Mononuclear cell (primary cell): ENCODE measurements around the gene CTDNEP1. TPM values are rescaled to one million over a fixed set of nuclear protein-coding genes. Genes with fewer than 3 reads are reported as not detected.
"Not testable (repeated sequence)": the region's sequence is repeated elsewhere in the genome, so short reads cannot be mapped to it uniquely, and the experiment has no call there.

ENCODE experiments used
- H3K27me3 ChIP-seq: 2 replicates; pipeline ENCODE4 v1.6.0; 2011; ENCODE audit warnings: low read length, control low read depth; ENCODE audit not compliant: insufficient read depth
- H3K4me1 ChIP-seq: 2 replicates; pipeline ENCODE4 v1.5.1; 2011; ENCODE audit warnings: mild to moderate bottlenecking, low read length, control low read depth; ENCODE audit not compliant: insufficient read depth
- H3K4me3 ChIP-seq: 2 replicates; pipeline ENCODE4 v1.5.1; 2011; ENCODE audit warnings: mild to moderate bottlenecking, low read length, moderate library complexity
- H3K9me3 ChIP-seq: 2 replicates; pipeline ENCODE4 v1.5.1; 2011; ENCODE audit warnings: low read depth, mild to moderate bottlenecking, control low read depth, low read length
- total RNA-seq: library from RNA; depleted of rRNA; stranded (reverse); fragments of >200 nt; gene quantifications from one replicate; pipeline ENCODE4 v1.2.3, GENCODE V29; 2012

The CTDNEP1 gene
- total RNA-seq, 1 donor, result 38.8 TPM

- H3K4me3 ChIP-seq, result no peak overlapping the region
- peaks cover 38% of the 10 kb centered on the region for H3K4me1 ChIP-seq
- H3K27me3 ChIP-seq, result peaks cover 28% of the 10 kb centered on the region
- no peaks in the 10 kb centered on the region for H3K9me3 ChIP-seq
These were observed 8.6 kb upstream of the CTDNEP1 start for GRCh38 chr17:7260151-7260550.

GRCh38 chr17:7259555-7259889 lies 8.0 kb upstream of the CTDNEP1 start:
- Histone ChIP-seq H3K4me3 (no peak overlapping the region), H3K9me3 (no peaks in the 10 kb centered on the region), H3K27me3 (peaks cover 27% of the 10 kb centered on the region), H3K4me1 (peaks cover 38% of the 10 kb centered on the region)

DNA sequence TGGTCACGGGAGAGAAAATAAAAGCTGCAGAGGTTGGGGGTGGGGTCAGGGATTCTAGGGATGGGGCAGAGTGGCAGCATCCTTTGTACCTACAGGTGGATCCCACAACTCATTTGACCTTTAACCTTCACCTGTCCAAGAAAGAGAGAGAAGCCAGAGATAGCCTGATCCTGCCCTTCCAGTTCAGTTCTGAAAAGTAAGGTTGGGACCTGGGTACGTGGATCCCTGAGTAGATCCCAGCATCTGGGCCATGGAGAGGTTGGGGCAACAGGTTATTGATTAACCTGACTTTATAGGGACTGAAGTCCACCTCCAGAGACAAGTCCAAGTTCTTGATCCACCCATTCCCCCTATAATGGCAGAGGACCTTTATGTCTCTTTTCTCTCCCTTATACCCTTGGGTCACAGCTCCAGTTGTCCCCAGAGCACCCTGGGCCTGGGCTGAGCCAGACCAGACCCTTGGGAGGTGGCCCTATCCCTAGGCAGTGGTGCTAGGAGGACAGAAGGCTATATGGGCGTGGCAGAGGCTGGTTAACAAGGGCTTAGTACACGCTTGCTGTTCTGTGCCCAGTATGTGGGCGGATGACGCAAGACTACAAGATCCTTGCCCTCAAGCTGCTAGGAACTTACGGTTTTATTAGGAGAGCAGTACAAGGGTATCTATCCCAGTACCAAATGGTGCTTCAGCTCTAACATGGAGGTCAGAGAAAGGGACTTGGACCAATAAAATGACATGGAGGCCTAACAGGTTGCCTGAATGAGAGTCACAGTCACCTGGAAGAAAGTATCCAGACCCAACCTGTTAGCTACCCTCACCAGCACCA lies 7.4 kb upstream of the CTDNEP1 start:
- peaks cover 24% of the 10 kb centered on the region for H3K27me3 ChIP-seq
- peaks cover 38% of the 10 kb centered on the region for H3K4me1 ChIP-seq
- no peak overlapping the region for H3K4me3 ChIP-seq

GRCh38 chr17:7256766-7257456 lies 5.4 kb upstream of the CTDNEP1 start:
- H3K9me3 ChIP-seq, result no peaks in the 10 kb centered on the region
- H3K4me1 ChIP-seq, result peaks cover 31% of the 10 kb centered on the region
- no peak overlapping the region for H3K4me3 ChIP-seq
- peaks cover 9% of the 10 kb centered on the region for H3K27me3 ChIP-seq

More for the DNA sequence above, 7.4 kb upstream of the CTDNEP1 start:
- no peaks in the 10 kb centered on the region for H3K9me3 ChIP-seq

- Histone ChIP-seq H3K4me3 (no peak overlapping the region), H3K4me1 (peaks cover 33% of the 10 kb centered on the region), H3K27me3 (no peaks in the 10 kb centered on the region), H3K9me3 (no peaks in the 10 kb centered on the region)
These were observed 3.0 kb upstream of the CTDNEP1 start for GRCh38 chr17:7254511-7254910.

GRCh38 chr17:7253082-7253481 lies 1.5 kb upstream of the CTDNEP1 start:
- H3K27me3 ChIP-seq, result no peaks in the 10 kb centered on the region
- peaks cover 39% of the 10 kb centered on the region for H3K4me1 ChIP-seq
- H3K9me3 ChIP-seq, result no peaks in the 10 kb centered on the region
- no peak overlapping the region for H3K4me3 ChIP-seq

DNA sequence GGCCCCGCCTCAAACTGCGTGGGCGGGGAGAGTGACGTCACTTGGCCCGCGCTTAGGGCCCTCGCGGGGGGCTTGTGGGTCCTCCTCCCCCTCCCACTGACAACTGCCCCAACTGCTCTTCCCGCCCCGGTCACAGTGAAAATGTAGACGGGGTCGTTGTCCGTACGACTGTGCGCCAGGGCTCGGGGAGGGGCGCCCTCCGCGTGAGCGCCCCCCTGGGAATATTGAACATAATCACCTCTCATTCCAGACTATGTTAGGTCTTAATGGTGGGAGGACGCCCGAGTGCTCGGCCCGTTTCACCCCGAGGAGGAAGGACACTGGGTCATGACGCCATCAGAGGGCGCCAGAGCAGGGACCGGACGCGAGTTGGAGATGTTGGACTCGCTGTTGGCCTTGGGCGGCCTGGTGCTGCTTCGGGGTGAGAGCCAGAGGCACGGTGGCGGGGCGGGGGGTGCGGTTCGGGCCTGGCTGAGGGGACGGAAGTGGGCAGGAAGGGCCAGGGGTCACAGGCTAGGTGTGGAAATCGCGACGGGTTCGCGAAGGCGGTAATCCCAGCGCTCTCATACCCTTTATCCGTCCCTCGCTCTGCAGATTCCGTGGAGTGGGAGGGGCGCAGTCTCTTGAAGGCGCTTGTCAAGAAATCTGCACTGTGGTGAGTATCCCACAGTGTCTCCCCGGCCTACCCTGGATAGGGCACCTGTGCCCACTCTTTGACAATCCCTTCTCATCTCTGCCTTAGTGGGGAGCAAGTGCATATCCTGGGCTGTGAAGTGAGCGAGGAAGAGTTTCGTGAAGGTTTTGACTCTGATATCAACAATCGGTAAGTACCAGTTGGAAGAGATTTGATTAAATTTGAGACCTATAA lies 876 bp upstream of the CTDNEP1 start, which contains the start of gene ELP5:
ELP5 (plus strand) TSS at position 40 of the 868 bp plus-strand sequence; CDS start at position 376, 336 bp downstream.
- H3K9me3 ChIP-seq, result no peaks in the 10 kb centered on the region
- no peaks in the 10 kb centered on the region for H3K27me3 ChIP-seq
- H3K4me1 ChIP-seq, result peaks cover 39% of the 10 kb centered on the region
- H3K4me3 ChIP-seq, result peak within 1 kb of the TSS; percentile 55

DNA sequence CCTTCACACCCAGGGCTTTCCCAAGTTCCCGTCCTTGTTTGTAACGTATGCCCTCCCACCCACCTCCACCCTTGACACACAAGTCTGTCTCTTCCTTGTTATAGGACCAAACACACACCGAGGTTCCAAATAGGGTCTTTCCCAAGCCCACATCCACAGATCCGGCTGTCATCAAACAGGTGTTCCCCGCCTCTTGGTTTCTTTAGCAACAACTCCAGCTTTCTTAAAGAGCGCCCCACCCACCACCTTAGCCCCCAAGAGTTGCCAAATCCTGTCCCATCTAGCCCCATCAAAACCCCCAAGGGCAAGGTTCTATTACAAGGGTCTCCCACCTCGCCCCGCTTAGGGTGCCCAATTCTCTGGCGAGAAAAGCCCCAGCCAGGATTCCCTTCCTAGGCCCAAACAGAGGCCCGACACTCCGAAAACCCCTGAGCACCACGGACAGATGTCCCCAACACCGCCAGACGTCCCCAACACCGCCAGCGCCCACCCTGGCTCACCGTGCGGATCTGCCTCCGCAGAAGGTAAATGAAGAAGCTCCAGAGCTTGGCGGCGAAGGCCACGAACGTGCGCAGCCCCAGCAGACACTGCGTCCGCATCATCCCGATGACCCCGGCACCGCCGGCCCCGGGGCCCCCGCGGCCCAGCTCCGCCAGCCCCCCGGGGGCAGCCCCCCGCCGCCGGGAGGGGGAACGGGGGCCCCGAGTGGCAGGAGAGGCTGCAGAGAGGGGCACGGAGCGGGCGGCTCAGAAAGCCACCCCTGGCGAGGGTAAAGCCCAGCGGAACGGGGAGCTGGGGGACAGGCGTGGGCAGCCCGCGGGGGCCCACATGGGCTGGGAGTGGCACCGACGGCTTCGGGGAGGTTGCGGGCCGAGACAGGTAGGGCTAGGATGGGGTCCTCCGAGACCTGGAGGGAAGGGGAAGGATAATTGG lies 573 bp downstream of the CTDNEP1 start:
- H3K27me3 ChIP-seq, result no peaks in the 10 kb centered on the region
- H3K9me3 ChIP-seq, result no peaks in the 10 kb centered on the region
- peaks cover 39% of the 10 kb centered on the region for H3K4me1 ChIP-seq
- H3K4me3 ChIP-seq, result peak overlapping the region; percentile 55

DNA sequence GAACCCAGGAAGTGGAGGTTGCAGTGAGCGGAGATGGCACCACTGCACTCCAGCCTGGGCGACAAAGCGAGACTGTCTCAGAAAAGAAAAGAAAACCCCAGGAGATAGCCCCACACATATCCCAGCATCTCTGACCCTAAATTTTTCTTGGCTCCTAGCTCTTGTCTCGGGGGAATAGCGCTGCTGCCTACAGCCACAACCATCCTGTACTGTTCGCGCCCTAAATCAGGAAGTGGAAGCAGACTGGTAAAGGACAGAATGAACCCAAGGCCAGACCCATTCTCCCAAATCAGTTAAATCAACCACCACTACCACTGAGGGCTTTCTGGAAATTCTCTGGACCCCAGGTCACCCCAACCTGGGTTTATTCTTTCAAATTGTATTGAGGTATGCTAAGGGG lies 1.7 kb downstream of the CTDNEP1 start:
- Histone ChIP-seq H3K4me1 (peaks cover 39% of the 10 kb centered on the region), H3K27me3 (no peaks in the 10 kb centered on the region), H3K9me3 (no peaks in the 10 kb centered on the region), H3K4me3 (no peak overlapping the region)

GRCh38 chr17:7249214-7249613 lies 2.3 kb downstream of the CTDNEP1 start:
- Histone ChIP-seq H3K4me3 (no peak overlapping the region), H3K27me3 (no peaks in the 10 kb centered on the region), H3K9me3 (no peaks in the 10 kb centered on the region), H3K4me1 (peaks cover 39% of the 10 kb centered on the region)

DNA sequence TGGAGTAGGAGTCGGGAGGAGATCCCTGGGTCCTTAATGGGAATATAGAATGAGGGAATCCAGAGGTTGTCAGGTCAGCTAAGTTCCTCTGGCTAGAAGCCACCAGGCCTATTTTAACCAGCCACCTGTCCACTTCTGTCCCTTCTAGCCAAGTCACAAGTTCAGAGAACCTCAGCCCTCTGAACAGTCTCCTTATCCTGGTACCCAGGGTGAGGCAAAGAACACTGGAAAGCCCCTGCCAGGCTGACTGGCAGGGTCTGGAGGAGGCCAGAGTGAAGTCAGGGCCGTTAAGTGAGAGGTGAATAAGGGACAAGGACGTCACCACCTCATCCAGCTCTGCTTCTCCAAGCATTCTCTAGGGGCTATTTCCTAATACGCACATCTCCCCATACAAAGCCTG lies 2.7 kb downstream of the CTDNEP1 start:
- Histone ChIP-seq H3K4me3 (no peak overlapping the region), H3K27me3 (no peaks in the 10 kb centered on the region), H3K4me1 (peaks cover 39% of the 10 kb centered on the region), H3K9me3 (no peaks in the 10 kb centered on the region)

DNA sequence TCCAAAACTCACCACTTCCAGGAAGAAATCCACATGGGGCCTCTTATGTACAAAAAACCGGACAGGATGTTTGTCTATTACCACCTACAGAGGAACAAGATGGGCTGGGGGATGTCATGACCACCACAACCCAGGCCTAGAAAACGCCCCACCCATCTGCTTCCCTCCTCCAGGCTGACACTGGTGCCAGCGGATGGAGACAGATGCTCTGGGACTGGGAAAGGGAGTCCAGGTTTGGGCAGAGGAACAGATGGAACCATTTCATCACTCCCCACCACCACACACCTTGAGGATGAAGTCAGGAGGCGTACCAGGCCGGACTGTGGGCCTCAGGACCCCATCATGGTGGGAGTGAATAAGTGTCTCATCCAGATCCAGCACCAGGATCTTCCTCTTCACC lies 4.8 kb downstream of the CTDNEP1 start:
- Histone ChIP-seq H3K4me3 (no peak overlapping the region), H3K9me3 (no peaks in the 10 kb centered on the region), H3K27me3 (no peaks in the 10 kb centered on the region), H3K4me1 (peaks cover 34% of the 10 kb centered on the region)

- H3K9me3 ChIP-seq, H3K4me3 ChIP-seq, H3K27me3 ChIP-seq: not testable (repeated sequence)
- H3K4me1 ChIP-seq, result peaks cover 33% of the 10 kb centered on the region
These were observed 7.7 kb downstream of the CTDNEP1 start for GRCh38 chr17:7243838-7244237.

DNA sequence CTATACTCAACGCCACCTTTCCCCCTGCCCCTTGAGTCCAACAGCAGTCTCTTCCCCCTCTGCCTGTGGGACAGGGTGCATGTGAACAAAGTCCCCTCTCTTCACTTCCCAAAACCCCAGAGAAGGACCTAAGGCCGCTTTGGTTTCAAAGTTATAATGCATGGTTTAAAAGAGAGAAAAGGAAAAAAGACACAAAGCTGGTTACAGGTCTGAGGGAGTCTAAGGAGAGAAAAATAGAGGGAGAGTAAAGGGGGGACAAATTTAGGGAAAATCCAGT lies 8.1 kb downstream of the CTDNEP1 start:
- H3K27me3 ChIP-seq, result no peaks in the 10 kb centered on the region
- H3K9me3 ChIP-seq, result no peaks in the 10 kb centered on the region
- H3K4me3 ChIP-seq, result peak overlapping the region; percentile 100
- peaks cover 29% of the 10 kb centered on the region for H3K4me1 ChIP-seq
